Endothelial cell of umbilical vein (primary cell): ENCODE measurements around the gene COX5A. TPM values are rescaled to one million over a fixed set of nuclear protein-coding genes. Genes with fewer than 3 reads are reported as not detected.
A peak's percentile ranks its signal among the peaks of the same experiment; 100 is the strongest.

Source experiments
- BruUV-seq: library from RNA; stranded (reverse); fragments of 400-500 nt; replicated peaks from 2 replicates; lab custom pipeline; 2021; lab: Mats Ljungman, UMichigan
- CTCF ChIA-PET: fragments of 300-600, 350-600 bp; sonication (Branson Sonifier 250); formaldehyde crosslinking; loops from one replicate; lab custom pipeline; 2021; ENCODE audit warnings: antibody characterized with exemption, inconsistent platforms; lab: Charles Lee
- POLR2A ChIA-PET: fragments of 300-600, 350-600 bp; sonication (Branson Sonifier 250); formaldehyde crosslinking; loops from one replicate; lab custom pipeline; 2021; ENCODE audit warnings: antibody characterized with exemption, inconsistent platforms; lab: Charles Lee
- DNase-seq: peaks from one replicate; pipeline ENCODE4 v3.0.0-alpha.2; 2011; ENCODE audit warnings: low read depth, low spot score
- FAIRE-seq: peaks from 2 replicates; lab custom pipeline; 2011; peaks lifted over from hg19 to GRCh38; lab: Jason Lieb, UNC
- H2AFZ ChIP-seq: 2 replicates; pipeline ENCODE4 v1.6.0; 2012; ENCODE audit warnings: low read depth, low read length, control low read depth, inconsistent platforms
- H3K27ac ChIP-seq: 2 replicates; pipeline ENCODE4 v1.5.1; 2011; ENCODE audit warnings: low read depth, mild to moderate bottlenecking, control low read depth, low read length, moderate library complexity; ENCODE audit not compliant: insufficient read depth
- H3K27me3 ChIP-seq, 2 experiments: 2 replicates each; pipeline versions ENCODE4 v1.6.0 to v1.6.1; 2011; ENCODE audit warnings: low read length in 2 of 2, mixed read lengths in 1 of 2; ENCODE audit not compliant: control insufficient read depth in 2 of 2, insufficient read depth in 2 of 2
- H3K36me3 ChIP-seq, 2 experiments: 2 replicates in 1 of 2; 3 replicates in 1 of 2; pipeline ENCODE4 v1.5.1; 2011; ENCODE audit warnings: low read length in 2 of 2, mild to moderate bottlenecking in 1 of 2, moderate library complexity in 1 of 2; ENCODE audit not compliant: control insufficient read depth in 2 of 2, insufficient read depth in 2 of 2; ENCODE audit errors: extremely low read depth in 1 of 2
- H3K4me1 ChIP-seq: 3 replicates; pipeline ENCODE4 v1.5.1; 2011; ENCODE audit warnings: mild to moderate bottlenecking, low read length; ENCODE audit not compliant: control insufficient read depth, insufficient read depth; ENCODE audit errors: extremely low read depth
- H3K4me2 ChIP-seq: 2 replicates; pipeline ENCODE4 v1.6.1; 2011; ENCODE audit warnings: low read length, control low read depth, mixed read lengths; ENCODE audit not compliant: insufficient read depth
- H3K4me3 ChIP-seq, 3 experiments: fragments of 200-600 bp in 1 of 3; sonication (generic), shearing (Covaris generic) in 1 of 3; replicated peaks in 1 of 3; 2 replicates each; pipeline ENCODE4 v1.5.1; 2011 to 2016; ENCODE audit warnings: control low read depth in 3 of 3, low read length in 3 of 3, mild to moderate bottlenecking in 2 of 3, inconsistent platforms in 1 of 3, low read depth in 1 of 3, moderate library complexity in 1 of 3; ENCODE audit not compliant: insufficient read depth in 1 of 3
- H3K79me2 ChIP-seq: 2 replicates; pipeline ENCODE4 v1.6.0; 2012; ENCODE audit warnings: low read length, inconsistent platforms; ENCODE audit not compliant: control insufficient read depth, insufficient read depth
- H3K9ac ChIP-seq: replicated peaks from 2 replicates; pipeline ENCODE3; 2011; ENCODE audit warnings: low read length, control low read depth; ENCODE audit not compliant: insufficient read depth; ENCODE audit errors: extremely low read depth
- H3K9me1 ChIP-seq: replicated peaks from 3 replicates; pipeline ENCODE4 v1.6.0; 2011; ENCODE audit warnings: mild to moderate bottlenecking, low read length; ENCODE audit not compliant: control insufficient read depth, insufficient read depth; ENCODE audit errors: extremely low read depth
- H3K9me3 ChIP-seq: replicated peaks from 2 replicates; pipeline ENCODE4 v1.5.1; 2012; ENCODE audit warnings: low read length, inconsistent platforms; ENCODE audit not compliant: control insufficient read depth, insufficient read depth
- H4K20me1 ChIP-seq: replicated peaks from 2 replicates; pipeline ENCODE3; 2011; ENCODE audit warnings: mild to moderate bottlenecking, low read length; ENCODE audit not compliant: control insufficient read depth, insufficient read depth; ENCODE audit errors: extremely low read depth
- CTCF ChIP-seq, 2 donors: IDR thresholded peaks; 1 replicate in 1 of 2; 2 replicates in 1 of 2; pipeline ENCODE4 v1.5.1; 2011; ENCODE audit warnings: low read length in 2 of 2, mild to moderate bottlenecking in 2 of 2, moderate library complexity in 2 of 2, control low read depth in 1 of 2, inconsistent platforms in 1 of 2, low read depth in 1 of 2; ENCODE audit not compliant: insufficient read depth in 1 of 2; ENCODE audit errors: extremely low read depth in 1 of 2
- EZH2 ChIP-seq: IDR thresholded peaks from 2 replicates; pipeline ENCODE4 v1.6.1; 2012; ENCODE audit warnings: borderline replicate concordance, low read depth, mild to moderate bottlenecking, moderate library complexity, low read length, inconsistent platforms; ENCODE audit not compliant: severe bottlenecking
- FOS ChIP-seq: IDR thresholded peaks from 2 replicates; pipeline ENCODE4 v1.6.1; 2011; ENCODE audit warnings: mild to moderate bottlenecking, low read length, moderate library complexity, borderline replicate concordance; ENCODE audit not compliant: insufficient read depth
- GATA2 ChIP-seq: IDR thresholded peaks from 2 replicates; pipeline ENCODE4 v1.7.0; 2011; ENCODE audit warnings: low read depth, mild to moderate bottlenecking, moderate library complexity, mixed read lengths, low read length; ENCODE audit not compliant: insufficient read length, insufficient read depth
- JUN ChIP-seq: IDR thresholded peaks from 2 replicates; pipeline ENCODE4 v1.6.1; 2011; ENCODE audit warnings: borderline replicate concordance, low read depth; ENCODE audit not compliant: insufficient read length, insufficient read depth
- MYC ChIP-seq: IDR thresholded peaks from one replicate; pipeline ENCODE4 v1.6.1; 2011; ENCODE audit warnings: mild to moderate bottlenecking, low read depth, low read length
- POLR2A ChIP-seq: IDR thresholded peaks from 2 replicates; pipeline ENCODE4 v1.6.1; 2012; ENCODE audit warnings: low read depth, mild to moderate bottlenecking, control low read depth, low read length
- POLR2AphosphoS5 ChIP-seq: IDR thresholded peaks from 2 replicates; pipeline ENCODE4 v1.6.1; 2012; ENCODE audit warnings: low read depth, mild to moderate bottlenecking, control low read depth, low read length, moderate library complexity; ENCODE audit not compliant: insufficient read depth
- dilution Hi-C: fragments of 300-500 bp; cut with MboI; formaldehyde crosslinking; loops from one replicate; pipeline ENCODE4 v1.15.0; 2019; ENCODE audit warnings: low sequenced_read_pairs; ENCODE audit not compliant: extremely low pct_ligation_motif_present
- intact Hi-C: fragments of 100-400 bp; cut with micrococcal nuclease; formaldehyde crosslinking; loops from one replicate; pipeline ENCODE4 v1.10.0; 2022
- polyA plus RNA-seq, 4 experiments: library from polyadenylated mRNA; depleted of rRNA in 3 of 4; stranded (reverse) in 3 of 4; unstranded in 1 of 4; fragments of >200 nt; gene quantifications; 2 replicates each; pipeline versions ENCODE4 v1.2.1 to v1.2.3, GENCODE V29; 2011 to 2012; ENCODE audit warnings: missing spikeins in 1 of 4
- total RNA-seq: library from RNA; stranded (reverse); gene quantifications from 2 replicates; pipeline ENCODE4 v1.2.3, GENCODE V29; 2021
- TF ChIP-seq, protein P1 (sequence below): IDR thresholded peaks from 2 replicates; pipeline ENCODE4 v1.6.1; 2011; ENCODE audit not compliant: insufficient read depth, insufficient read length

Gene COX5A
- total and polyA plus RNA-seq, 2 donors (not counting 3 experiments of a cell fraction or from before 2014, with no cell fraction given): 134 to 220 TPM

- peak overlapping the region; percentile 10 for H3K9ac ChIP-seq
- H3K9me3 ChIP-seq: no peaks in the 10 kb centered on the region
- dilution Hi-C loops (no loop called here), intact Hi-C loops (loop anchor here (1.0 kb wide), 1 partner anchor 17 kb away; the partner anchor contains the start of gene FAM219B)
- FAIRE-seq (peak; percentile 74), DNase-seq (no peak)
- BruUV-seq: no TSS peak
- H2AFZ ChIP-seq: peak overlapping the region; percentile 70
- H4K20me1 ChIP-seq: no peaks in the 10 kb centered on the region
- H3K79me2 ChIP-seq: peaks cover 6% of the 10 kb centered on the region
- H3K4me2 ChIP-seq: peak overlapping the region; percentile 43
- no peaks in the 10 kb centered on the region for H3K9me1 ChIP-seq
- H3K27me3 ChIP-seq: no peaks in the 10 kb centered on the region
- no peak overlapping the region for H3K27ac ChIP-seq
- H3K4me3 ChIP-seq: peak overlapping the region in 2 of 3 experiments; percentile 74 to 83
- H3K4me1 ChIP-seq: peaks cover 12% of the 10 kb centered on the region
- TF ChIP-seq JUN (no peak), GATA2 (no peak), EZH2 (no peak), FOS (no peak), MYC (no peak), POLR2AphosphoS5 (no peak), POLR2A (no peak), CTCF (IDR thresholded peaks at IDR 0.05; ENCODE audit: extremely low read depth in 1 of 2, insufficient read depth in 1 of 2, low read depth in 1 of 2, low read length in 2 of 2) (no peak)
- TF ChIP-seq, protein P1, sequence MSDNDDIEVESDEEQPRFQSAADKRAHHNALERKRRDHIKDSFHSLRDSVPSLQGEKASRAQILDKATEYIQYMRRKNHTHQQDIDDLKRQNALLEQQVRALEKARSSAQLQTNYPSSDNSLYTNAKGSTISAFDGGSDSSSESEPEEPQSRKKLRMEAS: no peak
- peaks cover 0 to 6% of the 10 kb centered on the region in 2 experiments for H3K36me3 ChIP-seq
- ChIA-PET CTCF (interaction anchor here (1.0 to 3.1 kb wide), 2 partner anchors 12 to 45 kb away, joined by 3 to 28 read pairs; no protein-coding TSS in a partner anchor), POLR2A (interaction anchor here (1.4 kb wide), 1 partner anchor 17 kb away, joined by 3 read pairs; the partner anchor contains the start of gene FAM219B)
Measured at GRCh38 chr15:74889390-74889882, 48.4 kb downstream of the COX5A start.
